Gastroesophageal sphincter (tissue), 3 donors: Measurements from ENCODE around the gene RNF213.

Source experiments
- EP300 ChIP-seq: sonication (generic); formaldehyde crosslinking; IDR thresholded peaks from one replicate; pipeline ENCODE4 v1.6.1; 2017; ENCODE audit warnings: antibody characterized with exemption, mild to moderate bottlenecking
- POLR2A ChIP-seq, 2 donors: fragments of 450-650 bp; IDR thresholded peaks; one replicate each; pipeline ENCODE4 v1.6.1; 2017; ENCODE audit warnings: antibody characterized with exemption in 2 of 2, mild to moderate bottlenecking in 2 of 2, moderate library complexity in 1 of 2
- POLR2AphosphoS5 ChIP-seq: sonication (generic); formaldehyde crosslinking; IDR thresholded peaks from one replicate; pipeline ENCODE4 v1.6.1; 2017; ENCODE audit warnings: antibody characterized with exemption
- TF ChIP-seq, protein P1 (sequence below), 4 experiments: fragments of 200-600 bp in 2 of 4; fragments of 450-650 bp in 2 of 4; sonication (generic) in 1 of 4; IDR thresholded peaks; one replicate each; pipeline ENCODE4 v1.5.1; 2017 to 2019; ENCODE audit warnings: antibody characterized with exemption in 4 of 4, mild to moderate bottlenecking in 2 of 4, moderate library complexity in 2 of 4

DNA sequence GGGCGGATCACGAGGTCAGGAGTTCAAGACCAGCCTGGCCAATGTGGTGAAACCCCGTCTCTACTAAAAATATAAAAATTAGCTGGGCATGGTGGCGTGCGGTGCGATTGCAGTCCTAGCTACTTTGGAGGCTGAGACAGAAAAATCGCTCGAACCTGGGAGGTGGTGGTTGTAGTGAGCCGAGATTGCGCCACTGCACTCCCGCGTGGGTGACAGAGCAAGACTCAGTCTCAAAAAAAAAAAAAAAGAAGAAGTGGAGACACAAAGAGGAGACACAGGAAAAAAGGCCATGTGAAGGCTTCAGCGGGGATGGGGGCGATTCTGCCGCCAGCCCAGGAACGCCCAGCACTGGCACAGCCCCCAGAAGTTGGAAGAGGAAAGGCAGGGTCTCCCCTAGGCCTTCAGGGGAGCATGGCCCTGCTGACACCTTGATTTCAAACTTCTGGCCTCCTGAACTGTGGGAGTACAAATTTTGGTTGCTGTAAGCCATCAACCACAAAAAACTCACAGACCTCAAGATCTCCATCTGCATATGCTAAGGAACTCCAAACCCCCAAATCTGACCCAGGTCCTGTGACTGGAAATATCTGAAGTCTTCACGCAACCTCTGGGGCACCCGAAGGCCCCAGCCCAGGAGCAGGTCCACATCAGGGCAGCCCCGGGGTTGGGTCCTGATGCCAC is 47.5 kb upstream of the RNF213 start:
- TF ChIP-seq POLR2A (IDR thresholded peaks at IDR 0.05) (no peak), POLR2AphosphoS5 (no peak), EP300 (no peak)
- TF ChIP-seq, protein P1, sequence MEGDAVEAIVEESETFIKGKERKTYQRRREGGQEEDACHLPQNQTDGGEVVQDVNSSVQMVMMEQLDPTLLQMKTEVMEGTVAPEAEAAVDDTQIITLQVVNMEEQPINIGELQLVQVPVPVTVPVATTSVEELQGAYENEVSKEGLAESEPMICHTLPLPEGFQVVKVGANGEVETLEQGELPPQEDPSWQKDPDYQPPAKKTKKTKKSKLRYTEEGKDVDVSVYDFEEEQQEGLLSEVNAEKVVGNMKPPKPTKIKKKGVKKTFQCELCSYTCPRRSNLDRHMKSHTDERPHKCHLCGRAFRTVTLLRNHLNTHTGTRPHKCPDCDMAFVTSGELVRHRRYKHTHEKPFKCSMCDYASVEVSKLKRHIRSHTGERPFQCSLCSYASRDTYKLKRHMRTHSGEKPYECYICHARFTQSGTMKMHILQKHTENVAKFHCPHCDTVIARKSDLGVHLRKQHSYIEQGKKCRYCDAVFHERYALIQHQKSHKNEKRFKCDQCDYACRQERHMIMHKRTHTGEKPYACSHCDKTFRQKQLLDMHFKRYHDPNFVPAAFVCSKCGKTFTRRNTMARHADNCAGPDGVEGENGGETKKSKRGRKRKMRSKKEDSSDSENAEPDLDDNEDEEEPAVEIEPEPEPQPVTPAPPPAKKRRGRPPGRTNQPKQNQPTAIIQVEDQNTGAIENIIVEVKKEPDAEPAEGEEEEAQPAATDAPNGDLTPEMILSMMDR (IDR thresholded peaks at IDR 0.05) = no peak
